Spleen (tissue), 7 donors: ENCODE data around the gene ATP2C2.

ENCODE experiments used
- CTCF ChIP-seq, 11 experiments: fragments of 200-600 bp in 7 of 11; fragments of 450-650 bp in 4 of 11; sonication (generic) in 4 of 11; IDR thresholded peaks in 8 of 11; conservative IDR thresholded peaks in 3 of 11; 1 replicate in 7 of 11; 2 replicates in 4 of 11; pipeline versions ENCODE4 v1.4.0 to v1.8.0; 2016 to 2021; ENCODE audit warnings: antibody characterized with exemption in 11 of 11, inconsistent platforms in 4 of 11, mild to moderate bottlenecking in 1 of 11
- POLR2A ChIP-seq, 3 donors: fragments of 450-650 bp; IDR thresholded peaks; one replicate each; pipeline ENCODE4 v1.5.1; 2017; ENCODE audit warnings: antibody characterized with exemption in 3 of 3, mild to moderate bottlenecking in 1 of 3
- donor health status: DM: no; HTN: no; CAD: no; lungs with moderate emphysema.
- donor health status: DM: no; HTN: no; CAD: no.
- donor health status: DM: no; HTN: no; CAD: no.

- TF ChIP-seq CTCF (IDR thresholded peaks at IDR 0.05 in 8 of 11, conservative IDR thresholded peaks at IDR 0.05 in 3 of 11) (no peak), POLR2A (IDR thresholded peaks at IDR 0.05) (no peak)
Observed at GRCh38 chr16:84461413-84462295, 93.3 kb downstream of the ATP2C2 start.
